K562 (cell line): ENCODE measurements around the gene GTPBP2. TPM values are rescaled to one million over a fixed set of nuclear protein-coding genes. Genes with fewer than 3 reads are reported as not detected.
A peak's percentile ranks its signal among the peaks of the same experiment; 100 is the strongest.

Source experiments
- EP300 ChIP-seq: IDR thresholded peaks from 2 replicates; pipeline ENCODE4 v1.6.1; 2012; ENCODE audit warnings: low read length, improper control_type of control experiment
- FOS ChIP-seq: IDR thresholded peaks from 3 replicates; pipeline ENCODE4 v1.6.1; 2011; ENCODE audit not compliant: insufficient read length; ENCODE audit errors: extremely low read depth
- MYC ChIP-seq, 2 experiments: fragments of 250-450 bp in 1 of 2; sonication (Bioruptor Pico) in 1 of 2; IDR thresholded peaks; 2 replicates each; pipeline versions ENCODE4 v1.5.1 to v1.6.1; 2012 to 2021; ENCODE audit warnings: low read depth in 2 of 2, borderline replicate concordance in 1 of 2, improper control_type of control experiment in 1 of 2, low read length in 1 of 2, mild to moderate bottlenecking in 1 of 2, moderate library complexity in 1 of 2
- NONO ChIP-seq, 2 experiments: fragments of 200-400 bp in 1 of 2; fragments of 450-650 bp in 1 of 2; formaldehyde crosslinking in 1 of 2; IDR thresholded peaks; 2 replicates each; pipeline ENCODE4 v1.6.1; 2017; ENCODE audit warnings: low read depth in 2 of 2, mild to moderate bottlenecking in 2 of 2, moderate library complexity in 2 of 2, low read length in 1 of 2
- PHB2 ChIP-seq: fragments of 450-650 bp; IDR thresholded peaks from 2 replicates; pipeline ENCODE4 v1.6.1; 2017; ENCODE audit warnings: low read depth
- TBP ChIP-seq: optimal IDR thresholded peaks from 2 replicates; pipeline ENCODE3; 2011; ENCODE audit warnings: low read depth, low read length, improper control_type of control experiment
- TCF7L2 ChIP-seq: fragments of 150-350 bp; IDR thresholded peaks from 2 replicates; pipeline ENCODE4 v1.6.1; 2016; ENCODE audit warnings: low read depth, mild to moderate bottlenecking, low read length, moderate library complexity
- TRIM24 ChIP-seq, 2 experiments: fragments of 450-650 bp; IDR thresholded peaks; 2 replicates each; pipeline ENCODE4 v1.6.1; 2016
- ZBTB34 ChIP-seq: fragments of 250-450 bp; sonication (Bioruptor Pico); IDR thresholded peaks from 2 replicates; pipeline ENCODE4 v1.8.0; 2021; ENCODE audit warnings: mild to moderate bottlenecking, moderate library complexity
- ZNF280B ChIP-seq: fragments of 250-450 bp; sonication (Bioruptor Pico); IDR thresholded peaks from 2 replicates; pipeline ENCODE4 v1.5.1; 2021; ENCODE audit warnings: mild to moderate bottlenecking
- ZNF384 ChIP-seq: IDR thresholded peaks from 2 replicates; pipeline ENCODE4 v1.6.1; 2012; ENCODE audit warnings: low read depth, low read length, improper control_type of control experiment
- ZNF436 ChIP-seq: fragments of 250-450, 450-650 bp; sonication (Bioruptor Pico); formaldehyde crosslinking; IDR thresholded peaks from 2 replicates; pipeline ENCODE4 v1.7.0; 2020; ENCODE audit warnings: mild to moderate bottlenecking
- ZNF609 ChIP-seq: sonication (generic); formaldehyde crosslinking; IDR thresholded peaks from 2 replicates; pipeline ENCODE4 v1.8.1; 2023; ENCODE audit warnings: missing genetic modification reagents, mild to moderate bottlenecking, borderline replicate concordance
- ZSCAN32 ChIP-seq: fragments of 450-650 bp; formaldehyde crosslinking; IDR thresholded peaks from 2 replicates; pipeline ENCODE4 v1.4.0; 2020; ENCODE audit warnings: mild to moderate bottlenecking, moderate library complexity
- polyA plus RNA-seq, 8 experiments: library from polyadenylated mRNA; depleted of rRNA in 4 of 8; stranded (reverse) in 5 of 8; unstranded in 3 of 8; fragments of >200 nt; fragmentation: Nextera tagmentation in 2 of 8; fragmentation: Illumina TruSeq in 1 of 8; extraction: Ambion mirVana in 2 of 8; extraction: Trizol in 1 of 8; gene quantifications; 2 replicates each; pipeline versions ENCODE4 v1.2.1 to v1.2.3, GENCODE V29; 2011 to 2014; ENCODE audit warnings: inconsistent platforms in 1 of 8, missing spikeins in 1 of 8
- total RNA-seq, 7 experiments: library from RNA; depleted of rRNA in 6 of 7; stranded (reverse); fragments of >200 nt in 6 of 7; fragmentation: Illumina TruSeq in 2 of 7; extraction: Trizol in 2 of 7; gene quantifications; 2 replicates each; pipeline versions ENCODE4 v1.2.1 to v1.2.3, GENCODE V29; 2011 to 2021; ENCODE audit warnings: low replicate concordance in 1 of 7
- TF ChIP-seq, protein P1 (sequence below): IDR thresholded peaks from 2 replicates; pipeline ENCODE4 v1.6.1; 2016; ENCODE audit warnings: missing genetic modification characterization, missing compliant biosample characterization
- TF ChIP-seq, protein P2 (sequence below): fragments of 450-650 bp; formaldehyde crosslinking; IDR thresholded peaks from 2 replicates; pipeline ENCODE4 v1.4.0; 2022; ENCODE audit warnings: missing genetic modification characterization

GTPBP2 gene
- total and polyA plus RNA-seq, 9 of the 15 experiments (the other 6 are each of a cell fraction or from before 2014, with no cell fraction given) = 48.4 to 196 (median 111) TPM

- TF ChIP-seq ZBTB34 (CRISPR knock-in tag) = peak; percentile 73; the same call in 1 of the 2 replicates
- no peak for TF ChIP-seq ZNF609 (CRISPR knock-in tag)
- TF ChIP-seq, protein P1, sequence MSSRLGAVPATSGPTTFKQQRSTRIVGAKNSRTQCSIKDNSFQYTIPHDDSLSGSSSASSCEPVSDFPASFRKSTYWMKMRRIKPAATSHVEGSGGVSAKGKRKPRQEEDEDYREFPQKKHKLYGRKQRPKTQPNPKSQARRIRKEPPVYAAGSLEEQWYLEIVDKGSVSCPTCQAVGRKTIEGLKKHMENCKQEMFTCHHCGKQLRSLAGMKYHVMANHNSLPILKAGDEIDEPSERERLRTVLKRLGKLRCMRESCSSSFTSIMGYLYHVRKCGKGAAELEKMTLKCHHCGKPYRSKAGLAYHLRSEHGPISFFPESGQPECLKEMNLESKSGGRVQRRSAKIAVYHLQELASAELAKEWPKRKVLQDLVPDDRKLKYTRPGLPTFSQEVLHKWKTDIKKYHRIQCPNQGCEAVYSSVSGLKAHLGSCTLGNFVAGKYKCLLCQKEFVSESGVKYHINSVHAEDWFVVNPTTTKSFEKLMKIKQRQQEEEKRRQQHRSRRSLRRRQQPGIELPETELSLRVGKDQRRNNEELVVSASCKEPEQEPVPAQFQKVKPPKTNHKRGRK = no peak; the same call in 1 of the 2 replicates
- TF ChIP-seq ZNF436 (CRISPR knock-in tag) = peak; percentile 10; the same call in 1 of the 2 replicates
- peak; percentile 89 for TF ChIP-seq MYC (IDR thresholded peaks at IDR 0.05; ENCODE audit: low read depth, low read length)
- peak; percentile 54; the same call in 1 of the 2 replicates for TF ChIP-seq MYC (CRISPR knock-in tag; IDR thresholded peaks at IDR 0.05; ENCODE audit: borderline replicate concordance, low read depth)
- no peak for TF ChIP-seq ZNF280B (CRISPR knock-in tag)
- TF ChIP-seq, protein P2, sequence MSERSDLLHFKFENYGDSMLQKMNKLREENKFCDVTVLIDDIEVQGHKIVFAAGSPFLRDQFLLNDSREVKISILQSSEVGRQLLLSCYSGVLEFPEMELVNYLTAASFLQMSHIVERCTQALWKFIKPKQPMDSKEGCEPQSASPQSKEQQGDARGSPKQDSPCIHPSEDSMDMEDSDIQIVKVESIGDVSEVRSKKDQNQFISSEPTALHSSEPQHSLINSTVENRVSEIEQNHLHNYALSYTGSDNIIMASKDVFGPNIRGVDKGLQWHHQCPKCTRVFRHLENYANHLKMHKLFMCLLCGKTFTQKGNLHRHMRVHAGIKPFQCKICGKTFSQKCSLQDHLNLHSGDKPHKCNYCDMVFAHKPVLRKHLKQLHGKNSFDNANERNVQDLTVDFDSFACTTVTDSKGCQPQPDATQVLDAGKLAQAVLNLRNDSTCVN (CRISPR knock-in tag) = peak; percentile 91
- TF ChIP-seq FOS = no peak
- no peak for TF ChIP-seq NONO (IDR thresholded peaks at IDR 0.05; ENCODE audit: low read depth in 2 of 2, low read length in 1 of 2)
- peak; percentile 40; the same call in 1 of the 2 replicates for TF ChIP-seq PHB2
- no peak for TF ChIP-seq TCF7L2
- TF ChIP-seq ZSCAN32 (CRISPR knock-in tag) = peak; percentile 95
- peak; percentile 81 to 82; a peak in 3 of 4 replicates for TF ChIP-seq TRIM24 (IDR thresholded peaks at IDR 0.05)
- no peak for TF ChIP-seq ZNF384
- peak; percentile 97 for TF ChIP-seq EP300
- peak; percentile 57 for TF ChIP-seq TBP
Observed at GRCh38 chr6:43627008-43627825, 1.8 kb downstream of the GTPBP2 start (continued).
